Stimulated activated CD8-positive, alpha-beta memory T cell treated with anti-CD3 and anti-CD28 coated beads, Interleukin-12 subunit alpha, Interleukin-12 subunit beta, amount 100 ng/mL, for 1 hour (primary cell): Measurements from ENCODE around the gene DNAJA3.
A peak's percentile ranks its signal among the peaks of the same experiment; 100 is the strongest.

Source experiments
- DNase-seq: peaks from one replicate; pipeline ENCODE4 v3.0.0-alpha.2; 2020; ENCODE audit warnings: low read depth

Gene DNAJA3

GRCh38 chr16:4435337-4436067 is 9.8 kb downstream of the DNAJA3 start:
- DNase-seq = no peak

GRCh38 chr16:4437366-4437765 is 11.7 kb downstream of the DNAJA3 start:
- no peak for DNase-seq

- no peak for DNase-seq
These were observed 16.7 kb downstream of the DNAJA3 start for GRCh38 chr16:4442371-4442770.

- no peak for DNase-seq
These were observed 17.6 kb downstream of the DNAJA3 start for GRCh38 chr16:4443271-4443670.

- DNase-seq = no peak
These were observed 18.3 kb downstream of the DNAJA3 start for GRCh38 chr16:4443986-4444385.

- no peak for DNase-seq
These were observed 24.8 kb downstream of the DNAJA3 start for GRCh38 chr16:4450430-4450829.

- no peak for DNase-seq
These were observed 25.4 kb downstream of the DNAJA3 start for GRCh38 chr16:4450931-4451519.

- no peak for DNase-seq
These were observed 27.0 kb downstream of the DNAJA3 start for GRCh38 chr16:4452674-4453073.

- no peak for DNase-seq
These were observed 29.0 kb downstream of the DNAJA3 start for GRCh38 chr16:4454623-4455022.

GRCh38 chr16:4455081-4455480 is 29.4 kb downstream of the DNAJA3 start:
- no peak for DNase-seq

- DNase-seq = no peak
These were observed 30.3 kb downstream of the DNAJA3 start for GRCh38 chr16:4455951-4456350.

- DNase-seq = no peak
These were observed 35.2 kb downstream of the DNAJA3 start for GRCh38 chr16:4460936-4461249.

GRCh38 chr16:4461250-4462085 is 35.8 kb downstream of the DNAJA3 start:
- no peak for DNase-seq

- no peak for DNase-seq
These were observed 38.0 kb downstream of the DNAJA3 start for GRCh38 chr16:4463522-4464163.

- DNase-seq = peak; percentile 40
These were observed 40.5 kb downstream of the DNAJA3 start for GRCh38 chr16:4465977-4466779.

- no peak for DNase-seq
These were observed 42.2 kb downstream of the DNAJA3 start for GRCh38 chr16:4467916-4468315.

GRCh38 chr16:4468972-4469371 is 43.3 kb downstream of the DNAJA3 start:
- DNase-seq = no peak

- DNase-seq = no peak
These were observed 46.2 kb downstream of the DNAJA3 start for GRCh38 chr16:4471869-4472268.

- no peak for DNase-seq
These were observed 47.2 kb downstream of the DNAJA3 start for GRCh38 chr16:4472880-4473279.

- peak; percentile 66 for DNase-seq
These were observed 48.7 kb downstream of the DNAJA3 start, which contains the start of gene NMRAL1 for GRCh38 chr16:4474192-4474961. Gene NMRAL1, minus strand, starts transcription at chr16:4474625. Its CDS starts 493 bp downstream, at chr16:4474132.
